NT2/D1 (cell line): ENCODE data around the gene GIT1.
"Not testable (repeated sequence)": the region's sequence is repeated elsewhere in the genome, so short reads cannot be mapped to it uniquely, and the experiment has no call there.

Experiments used
- DNase-seq: peaks from one replicate; pipeline ENCODE4 v3.0.0-alpha.2; 2011; ENCODE audit warnings: low read depth, low spot score
- H3K27me3 ChIP-seq: 2 replicates; pipeline ENCODE4 v1.6.0; 2011; ENCODE audit warnings: mild to moderate bottlenecking; ENCODE audit not compliant: insufficient read length, insufficient read depth
- H3K36me3 ChIP-seq: 2 replicates; pipeline ENCODE4 v1.6.1; 2011; ENCODE audit warnings: mild to moderate bottlenecking, low read length, mixed read lengths; ENCODE audit not compliant: insufficient read depth, insufficient read length
- H3K4me1 ChIP-seq: 2 replicates; pipeline ENCODE4 v1.5.1; 2011; ENCODE audit not compliant: insufficient read depth, insufficient read length
- H3K4me3 ChIP-seq: 2 replicates; pipeline ENCODE4 v1.5.1; 2011; ENCODE audit warnings: low read depth; ENCODE audit not compliant: insufficient read length
- H3K9ac ChIP-seq: 2 replicates; pipeline ENCODE4 v1.6.0; 2011; ENCODE audit warnings: low read depth; ENCODE audit not compliant: insufficient read length
- H3K9me3 ChIP-seq: 2 replicates; pipeline ENCODE4 v1.5.1; 2011; ENCODE audit warnings: mild to moderate bottlenecking, low read length; ENCODE audit not compliant: insufficient read depth
- SUZ12 ChIP-seq: IDR thresholded peaks from 2 replicates; pipeline ENCODE4 v1.6.1; 2011; ENCODE audit not compliant: insufficient read length, insufficient read depth; ENCODE audit errors: extremely low read depth
- YY1 ChIP-seq: IDR thresholded peaks from 2 replicates; pipeline ENCODE4 v1.6.1; 2011; ENCODE audit not compliant: insufficient read length, insufficient read depth
- ZNF274 ChIP-seq: IDR thresholded peaks from 2 replicates; pipeline ENCODE4 v1.6.1; 2011; ENCODE audit warnings: mild to moderate bottlenecking, low read depth, low read length

GIT1 gene

DNA sequence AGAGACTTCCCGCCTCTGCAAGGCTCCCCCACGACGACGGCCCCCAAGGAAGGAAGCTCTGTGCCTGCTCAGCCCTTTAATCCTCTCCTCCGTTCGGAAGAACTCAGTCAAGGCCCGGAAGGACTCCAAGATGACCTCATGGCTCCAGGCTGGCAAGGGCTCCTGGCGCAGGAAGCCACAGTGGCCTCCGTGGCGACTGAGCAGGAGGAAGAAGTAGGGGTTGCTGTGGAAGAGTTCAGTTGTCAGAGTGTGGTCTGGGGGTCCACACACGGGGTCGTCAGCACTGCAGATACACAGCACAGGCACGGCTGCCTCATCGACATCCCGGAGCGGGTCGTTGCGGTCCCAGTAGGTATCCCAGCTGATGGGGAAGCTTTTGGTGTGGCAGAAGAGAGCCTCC is 26.8 kb downstream of the GIT1 start:
- peaks cover 21% of the 10 kb centered on the region for H3K27me3 ChIP-seq
- no peak for DNase-seq
- no peak for TF ChIP-seq ZNF274
- no peak for TF ChIP-seq YY1
- no peak for TF ChIP-seq SUZ12
- H3K9me3 ChIP-seq: no peaks in the 10 kb centered on the region
- no peaks in the 10 kb centered on the region for H3K36me3 ChIP-seq
- H3K4me1 ChIP-seq: peaks cover 3% of the 10 kb centered on the region
- H3K4me3 ChIP-seq: no peak overlapping the region
- no peak overlapping the region for H3K9ac ChIP-seq

DNA sequence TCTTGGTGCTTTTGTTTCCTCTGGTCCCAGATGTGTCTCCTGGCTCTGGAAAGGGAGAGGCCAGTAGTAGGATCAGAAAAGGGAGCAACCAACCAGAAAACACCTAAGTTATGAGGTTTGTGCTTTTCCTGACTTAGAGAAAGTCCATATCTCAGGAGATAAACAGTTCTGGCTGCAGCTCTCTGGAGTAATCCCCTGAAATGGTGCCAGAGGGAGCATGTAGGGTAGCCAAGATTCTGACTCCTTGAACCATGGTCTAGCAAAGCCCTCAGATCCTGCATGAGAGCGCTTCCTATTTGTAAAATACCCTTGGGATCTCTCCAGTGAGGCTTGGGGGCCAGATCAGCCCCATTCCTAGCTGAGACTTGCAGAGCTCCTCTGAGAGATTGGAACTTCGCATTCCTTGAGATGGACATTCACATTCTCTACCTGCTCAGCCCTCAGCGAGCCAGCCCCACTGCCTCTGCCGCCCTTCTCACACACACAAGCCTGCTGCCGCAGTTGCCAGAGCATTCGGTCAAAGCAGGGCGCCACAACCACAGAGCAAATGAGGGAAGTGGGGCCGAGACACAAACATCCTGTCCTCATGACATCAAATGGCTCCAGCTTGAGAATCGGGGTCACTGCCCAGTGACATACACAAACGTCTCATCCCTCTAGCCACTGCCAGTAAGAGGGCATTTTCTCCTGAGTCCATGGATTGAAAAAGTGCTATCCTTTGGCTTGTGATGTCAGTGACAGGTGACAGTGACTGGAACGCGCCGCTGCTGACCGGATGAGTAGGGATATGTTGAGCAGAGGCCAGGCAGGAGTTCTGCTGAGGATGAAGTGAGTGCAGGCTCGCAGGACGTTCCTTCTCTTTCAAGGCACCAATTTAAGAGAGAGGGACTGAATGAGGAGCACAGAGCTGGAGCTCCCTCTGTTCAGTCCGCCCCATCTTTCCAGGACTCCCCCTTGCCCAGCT is 27.6 kb downstream of the GIT1 start:
- Histone ChIP-seq H3K4me3 (no peak overlapping the region), H3K9me3 (no peaks in the 10 kb centered on the region), H3K27me3 (peaks cover 21% of the 10 kb centered on the region), H3K36me3 (no peaks in the 10 kb centered on the region), H3K4me1 (peaks cover 3% of the 10 kb centered on the region), H3K9ac (no peak overlapping the region)
- no peak for DNase-seq
- TF ChIP-seq ZNF274: no peak
- TF ChIP-seq SUZ12: no peak
- no peak for TF ChIP-seq YY1

DNA sequence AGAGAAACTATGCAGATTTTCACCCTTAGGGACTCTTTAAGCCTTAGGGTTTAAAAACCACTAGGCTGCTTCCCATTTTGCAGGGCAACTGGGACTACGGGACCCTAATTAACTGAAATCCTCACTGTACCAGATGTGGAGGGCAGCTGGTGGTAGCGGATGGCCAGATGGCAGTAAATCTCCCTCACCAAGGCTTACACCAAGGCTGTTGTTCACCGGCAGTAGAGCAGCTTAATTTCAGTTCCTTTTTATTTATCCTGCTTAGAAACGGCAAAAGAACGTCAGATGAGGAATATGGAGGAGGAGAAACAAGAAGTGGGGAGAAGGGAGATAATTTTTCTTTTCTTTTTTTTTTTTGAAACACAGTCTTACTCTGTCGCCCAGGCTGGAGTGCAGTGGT is 29.1 kb downstream of the GIT1 start:
- Histone ChIP-seq H3K9ac (no peak overlapping the region), H3K4me1 (peaks cover 3% of the 10 kb centered on the region), H3K36me3 (no peaks in the 10 kb centered on the region), H3K9me3 (no peaks in the 10 kb centered on the region), H3K27me3 (peaks cover 7% of the 10 kb centered on the region), H3K4me3 (no peak overlapping the region)
- no peak for TF ChIP-seq YY1
- TF ChIP-seq SUZ12: no peak
- TF ChIP-seq ZNF274: no peak
- DNase-seq: no peak

DNA sequence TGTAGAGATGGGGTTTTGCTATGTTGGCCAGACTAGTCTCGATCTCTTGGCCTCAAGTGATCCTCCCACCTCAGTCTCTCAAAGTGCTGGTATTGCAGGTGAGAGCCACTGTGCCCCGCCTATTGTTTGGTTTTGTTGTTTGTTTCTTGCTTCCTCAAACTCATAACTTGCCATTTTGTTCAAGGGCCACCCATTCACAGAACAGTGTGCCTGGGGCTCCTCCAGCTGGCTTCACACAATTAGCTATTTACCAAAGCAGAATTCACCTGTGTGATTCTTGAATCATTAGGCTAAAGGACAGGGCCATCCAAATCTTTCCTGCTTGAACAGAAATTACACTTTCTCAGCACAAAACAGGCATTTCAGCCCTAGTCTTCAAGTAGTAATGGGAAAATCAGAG is 29.8 kb downstream of the GIT1 start:
- Histone ChIP-seq H3K4me1 (peaks cover 3% of the 10 kb centered on the region), H3K36me3 (no peaks in the 10 kb centered on the region), H3K9ac (no peak overlapping the region), H3K9me3 (no peaks in the 10 kb centered on the region), H3K4me3 (no peak overlapping the region), H3K27me3 (peaks cover 1% of the 10 kb centered on the region)
- DNase-seq: no peak
- TF ChIP-seq ZNF274 (no peak), YY1 (no peak), SUZ12 (no peak)

DNA sequence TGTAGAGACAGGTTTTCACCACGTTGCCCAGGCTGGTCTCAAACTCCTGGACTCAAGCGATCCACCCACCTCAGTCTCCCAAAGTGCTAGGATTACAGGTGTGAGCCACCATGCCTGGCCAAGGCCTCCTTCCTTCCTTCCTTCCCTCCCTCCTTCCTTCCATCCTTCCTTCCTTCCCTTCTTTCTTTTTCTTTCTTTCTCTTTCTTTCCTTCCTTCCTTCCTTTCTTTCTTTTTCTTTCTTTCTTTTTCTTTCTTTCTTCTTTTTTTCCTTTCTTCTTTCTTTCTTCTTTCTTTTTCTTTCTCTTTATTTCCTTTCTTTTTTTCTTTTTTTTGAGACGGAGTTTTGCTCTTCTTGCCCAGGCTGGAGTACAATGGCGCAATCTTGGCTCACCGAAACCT is 31.3 kb downstream of the GIT1 start:
- H3K4me1 ChIP-seq, H3K9ac ChIP-seq, H3K27me3 ChIP-seq, DNase-seq, H3K36me3 ChIP-seq, H3K4me3 ChIP-seq, H3K9me3 ChIP-seq: not testable (repeated sequence)

DNA sequence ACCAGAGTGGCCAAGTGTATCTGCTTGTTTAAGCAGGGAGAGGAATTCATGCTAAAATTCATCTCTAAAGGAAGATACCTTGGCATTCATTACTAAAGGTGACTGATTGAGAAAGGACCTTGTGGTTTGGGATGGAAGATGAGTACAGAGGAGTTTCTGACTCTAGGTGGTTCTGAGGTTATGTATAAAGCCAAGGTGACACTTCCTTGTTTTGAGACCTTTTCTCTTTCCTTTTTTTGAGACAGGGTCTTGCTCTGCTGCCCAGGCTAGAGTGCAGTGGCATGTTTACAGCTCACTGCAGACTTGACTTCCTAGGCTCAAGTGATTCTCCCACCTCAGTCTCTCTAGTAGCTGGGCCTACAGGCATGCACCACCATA is 31.7 kb downstream of the GIT1 start:
- H3K9ac ChIP-seq: no peak overlapping the region
- no peak for DNase-seq
- H3K27me3 ChIP-seq: no peaks in the 10 kb centered on the region
- H3K4me3 ChIP-seq: no peak overlapping the region
- H3K4me1 ChIP-seq: peaks cover 3% of the 10 kb centered on the region
- no peak for TF ChIP-seq ZNF274
- no peak for TF ChIP-seq YY1
- TF ChIP-seq SUZ12: no peak
- no peaks in the 10 kb centered on the region for H3K9me3 ChIP-seq
- no peaks in the 10 kb centered on the region for H3K36me3 ChIP-seq

DNA sequence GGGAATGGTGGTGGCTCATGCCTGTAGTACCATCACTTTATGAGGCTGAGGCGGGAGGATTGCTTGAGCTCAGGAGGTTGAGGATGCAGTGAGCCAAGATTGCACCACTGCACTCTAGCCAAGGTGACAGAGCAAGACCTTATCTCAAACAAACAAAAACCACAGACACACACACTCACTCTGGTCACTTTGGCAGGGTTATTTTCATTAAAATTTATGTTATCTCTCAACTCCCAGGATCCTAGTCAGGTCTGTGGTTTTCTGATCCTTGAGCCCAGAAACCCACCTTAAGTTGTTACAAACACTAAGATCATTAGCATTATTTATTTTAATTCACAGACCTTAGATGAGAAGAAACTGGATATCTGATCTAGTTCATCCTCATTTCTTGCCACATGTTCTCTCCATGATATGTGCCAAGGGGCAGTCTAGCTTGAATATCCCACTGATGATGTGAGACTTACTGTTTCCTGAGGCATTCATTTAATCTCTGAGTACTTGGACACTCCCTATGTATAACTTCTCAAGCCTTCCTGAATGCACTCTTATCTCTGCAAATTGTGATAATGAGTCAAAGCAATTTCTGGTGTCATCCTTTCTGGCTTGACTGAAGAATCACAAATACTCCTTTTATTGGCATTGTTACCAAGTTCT is 32.2 kb downstream of the GIT1 start:
- Histone ChIP-seq H3K36me3 (no peaks in the 10 kb centered on the region), H3K9ac (no peak overlapping the region), H3K9me3 (no peaks in the 10 kb centered on the region), H3K4me3 (no peak overlapping the region), H3K27me3 (no peaks in the 10 kb centered on the region), H3K4me1 (peaks cover 3% of the 10 kb centered on the region)
- DNase-seq: no peak
- TF ChIP-seq YY1 (no peak), SUZ12 (no peak), ZNF274 (no peak)
